ENCODE data around the gene RPL31.
A peak's percentile ranks its signal among the peaks of the same experiment; 100 is the strongest.

The RPL31 gene

DNA sequence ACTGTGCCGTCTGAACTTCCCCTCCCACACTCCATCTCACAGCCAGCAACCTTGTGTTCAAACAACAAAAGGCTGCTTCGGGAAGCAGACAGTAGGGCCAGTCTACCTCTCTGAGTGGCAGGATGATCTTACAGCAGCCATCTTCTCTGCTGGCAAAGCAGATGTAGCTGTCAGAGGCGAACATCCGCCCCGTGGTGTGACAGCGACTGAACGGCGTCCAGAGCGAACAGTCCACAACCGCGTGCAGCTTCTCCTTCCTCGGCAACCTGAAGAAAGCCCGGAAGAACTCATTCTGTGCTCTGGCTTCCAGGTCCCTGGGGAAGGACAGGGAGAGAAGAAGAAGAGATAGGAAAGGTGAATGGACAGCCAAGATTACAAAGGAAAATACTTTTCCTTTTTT, 38.0 kb downstream of the RPL31 start:
- Histone ChIP-seq H3K27me3 (no peaks in the 10 kb centered on the region), H3K9me3 (no peaks in the 10 kb centered on the region), H3K4me1 (peaks cover 13% of the 10 kb centered on the region), H3K36me3 (peaks cover 10% of the 10 kb centered on the region), H3K4me3 (ENCODE audit: low read depth, low read length) (no peak overlapping the region)
- TF ChIP-seq, protein P1, sequence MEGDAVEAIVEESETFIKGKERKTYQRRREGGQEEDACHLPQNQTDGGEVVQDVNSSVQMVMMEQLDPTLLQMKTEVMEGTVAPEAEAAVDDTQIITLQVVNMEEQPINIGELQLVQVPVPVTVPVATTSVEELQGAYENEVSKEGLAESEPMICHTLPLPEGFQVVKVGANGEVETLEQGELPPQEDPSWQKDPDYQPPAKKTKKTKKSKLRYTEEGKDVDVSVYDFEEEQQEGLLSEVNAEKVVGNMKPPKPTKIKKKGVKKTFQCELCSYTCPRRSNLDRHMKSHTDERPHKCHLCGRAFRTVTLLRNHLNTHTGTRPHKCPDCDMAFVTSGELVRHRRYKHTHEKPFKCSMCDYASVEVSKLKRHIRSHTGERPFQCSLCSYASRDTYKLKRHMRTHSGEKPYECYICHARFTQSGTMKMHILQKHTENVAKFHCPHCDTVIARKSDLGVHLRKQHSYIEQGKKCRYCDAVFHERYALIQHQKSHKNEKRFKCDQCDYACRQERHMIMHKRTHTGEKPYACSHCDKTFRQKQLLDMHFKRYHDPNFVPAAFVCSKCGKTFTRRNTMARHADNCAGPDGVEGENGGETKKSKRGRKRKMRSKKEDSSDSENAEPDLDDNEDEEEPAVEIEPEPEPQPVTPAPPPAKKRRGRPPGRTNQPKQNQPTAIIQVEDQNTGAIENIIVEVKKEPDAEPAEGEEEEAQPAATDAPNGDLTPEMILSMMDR (IDR thresholded peaks at IDR 0.05; ENCODE audit: low read depth, low read length): no peak
- DNase-seq: no peak

DNA sequence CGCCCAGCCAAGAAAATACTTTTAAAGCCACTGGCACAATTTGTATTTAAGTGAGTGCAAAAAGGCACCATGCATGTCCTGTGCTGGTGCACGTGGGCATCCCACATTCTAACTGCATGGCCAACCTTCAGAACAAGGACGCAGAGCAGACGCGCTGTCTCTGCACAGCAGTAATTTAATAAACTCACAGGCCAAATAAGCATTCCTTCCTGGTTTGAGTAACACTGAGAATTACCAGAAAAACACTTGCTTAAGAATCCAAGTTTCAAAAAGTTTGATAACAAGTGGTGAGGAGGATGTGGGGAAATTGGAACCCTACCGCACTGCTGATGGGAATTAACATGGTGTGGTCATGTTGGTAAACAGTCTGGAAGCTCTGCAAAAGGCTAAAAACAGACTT, 38.7 kb downstream of the RPL31 start:
- Histone ChIP-seq H3K36me3 (peaks cover 10% of the 10 kb centered on the region), H3K9me3 (no peaks in the 10 kb centered on the region), H3K4me3 (ENCODE audit: low read depth, low read length) (no peak overlapping the region), H3K27me3 (no peaks in the 10 kb centered on the region), H3K4me1 (peaks cover 13% of the 10 kb centered on the region)
- TF ChIP-seq, protein P1 (IDR thresholded peaks at IDR 0.05; ENCODE audit: low read depth, low read length): no peak
- DNase-seq: peak; percentile 40

DNA sequence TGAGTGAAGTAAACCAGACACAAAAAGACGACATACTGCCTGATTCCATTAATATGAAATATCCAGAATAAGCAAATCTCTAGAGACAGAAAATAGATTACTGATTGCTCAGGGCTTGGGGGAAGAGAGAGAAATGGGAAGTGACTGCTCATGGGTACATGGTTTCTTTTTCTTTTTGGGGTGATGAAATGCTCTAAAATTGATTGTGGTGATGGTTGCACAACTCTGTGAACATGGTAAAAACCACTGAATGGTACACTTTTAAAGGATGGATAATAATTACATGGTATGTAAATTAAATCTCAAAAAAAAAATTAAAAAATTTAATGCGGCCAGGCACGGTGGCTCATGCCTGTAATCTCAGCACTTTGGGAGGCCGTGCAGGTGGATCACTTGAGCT, 39.3 kb downstream of the RPL31 start:
- Histone ChIP-seq H3K36me3 (peaks cover 10% of the 10 kb centered on the region), H3K4me3 (ENCODE audit: low read depth, low read length) (no peak overlapping the region), H3K27me3 (no peaks in the 10 kb centered on the region), H3K4me1 (peaks cover 13% of the 10 kb centered on the region), H3K9me3 (no peaks in the 10 kb centered on the region)
- DNase-seq: no peak
- TF ChIP-seq, protein P1 (IDR thresholded peaks at IDR 0.05; ENCODE audit: low read depth, low read length): no peak

DNA sequence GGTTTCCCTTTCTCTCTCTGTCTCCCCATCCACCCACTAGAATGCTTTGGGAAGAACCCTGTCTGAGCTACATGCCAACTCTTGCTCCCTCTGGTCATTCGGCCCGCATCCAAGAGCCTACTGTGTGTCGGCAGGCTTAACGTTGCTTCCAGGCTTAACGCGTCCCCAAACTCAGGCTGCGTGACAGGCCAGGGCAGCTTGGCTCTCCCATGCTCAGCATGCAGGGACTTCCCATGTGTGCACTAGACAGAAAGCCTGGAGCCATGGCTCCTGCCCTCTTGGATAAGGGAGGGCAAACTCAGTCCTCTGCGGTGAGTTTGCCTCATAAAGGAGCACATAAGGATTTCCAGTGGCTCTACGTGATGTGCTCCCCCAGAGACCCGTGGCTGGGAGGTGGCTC, 43.2 kb downstream of the RPL31 start:
- DNase-seq: no peak
- no peaks in the 10 kb centered on the region for H3K27me3 ChIP-seq
- H3K9me3 ChIP-seq: no peaks in the 10 kb centered on the region
- peaks cover 9% of the 10 kb centered on the region for H3K4me1 ChIP-seq
- TF ChIP-seq, protein P1 (IDR thresholded peaks at IDR 0.05; ENCODE audit: low read depth, low read length): no peak
- H3K4me3 ChIP-seq (ENCODE audit: low read depth, low read length): no peak overlapping the region
- H3K36me3 ChIP-seq: peaks cover 3% of the 10 kb centered on the region; the same call in 1 of the 2 replicates

DNA sequence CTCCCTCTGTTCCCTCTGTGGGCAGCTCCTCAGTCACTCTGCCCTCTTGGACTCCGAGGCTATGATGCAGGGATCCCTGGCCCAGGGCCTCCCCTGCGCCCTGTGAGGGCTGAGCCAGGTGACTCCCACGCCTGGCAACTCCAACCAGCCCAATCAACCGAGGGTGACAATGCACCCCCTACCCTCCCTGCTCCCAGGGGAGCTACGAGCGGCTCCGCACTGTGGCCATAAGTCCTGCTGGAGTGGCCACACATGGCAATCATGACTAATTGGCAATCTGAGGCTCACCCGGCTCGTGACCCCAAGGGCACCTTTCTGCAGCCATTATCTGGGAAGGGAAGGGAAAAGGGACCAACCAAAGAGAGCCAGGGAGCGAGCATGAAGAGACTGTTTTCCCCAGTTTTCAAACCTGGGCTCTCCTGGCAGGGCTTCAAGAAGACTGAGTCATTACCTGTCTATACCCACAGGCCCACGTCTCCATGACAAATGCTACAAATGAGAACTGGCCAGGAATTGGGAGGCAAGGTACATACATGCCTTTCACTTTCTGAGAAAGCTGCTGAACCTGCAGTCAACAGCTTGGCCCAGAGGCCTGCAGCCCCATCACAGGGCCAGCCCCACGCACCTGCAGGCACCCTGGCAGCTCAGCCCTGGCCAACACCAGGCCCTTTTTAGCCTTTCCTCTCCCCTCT, 45.1 kb downstream of the RPL31 start:
- Histone ChIP-seq H3K9me3 (no peaks in the 10 kb centered on the region), H3K36me3 (peaks cover 3% of the 10 kb centered on the region; the same call in 1 of the 2 replicates), H3K4me3 (ENCODE audit: low read depth, low read length) (no peak overlapping the region), H3K4me1 (no peaks in the 10 kb centered on the region), H3K27me3 (no peaks in the 10 kb centered on the region)
- DNase-seq: no peak
- TF ChIP-seq, protein P1 (IDR thresholded peaks at IDR 0.05; ENCODE audit: low read depth, low read length): no peak

DNA sequence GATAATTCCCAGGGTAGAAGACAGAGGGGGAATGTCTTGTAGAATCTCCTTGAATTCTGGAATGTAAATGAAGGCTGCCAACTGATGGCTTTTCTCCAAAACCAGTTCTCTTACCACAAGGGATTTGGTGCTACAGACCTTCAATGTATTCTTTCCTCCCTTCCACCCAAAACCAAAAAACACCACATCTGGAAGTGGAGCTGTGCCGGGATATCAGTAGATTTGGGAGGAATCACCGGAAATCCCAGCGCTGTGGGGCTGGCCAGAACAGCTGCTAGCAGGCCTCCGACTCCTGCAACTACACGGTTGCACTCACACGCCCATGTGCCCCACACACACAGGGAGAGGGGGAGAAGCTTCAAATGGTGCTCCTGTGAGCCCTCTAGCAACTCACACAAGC, 45.7 kb downstream of the RPL31 start:
- Histone ChIP-seq H3K27me3 (no peaks in the 10 kb centered on the region), H3K4me3 (ENCODE audit: low read depth, low read length) (no peak overlapping the region), H3K9me3 (no peaks in the 10 kb centered on the region), H3K36me3 (peaks cover 3% of the 10 kb centered on the region; the same call in 1 of the 2 replicates), H3K4me1 (no peaks in the 10 kb centered on the region)
- no peak for DNase-seq
- TF ChIP-seq, protein P1 (IDR thresholded peaks at IDR 0.05; ENCODE audit: low read depth, low read length): no peak

Measured in BE2C (cell line).